GM19240 (cell line): ENCODE results near the gene TTC16.
"Not testable (repeated sequence)": the region's sequence is repeated elsewhere in the genome, so short reads cannot be mapped to it uniquely, and the experiment has no call there.

Experiments used
- DNase-seq: peaks from one replicate; pipeline ENCODE4 v3.0.0; 2011; ENCODE audit warnings: low spot score; ENCODE audit not compliant: insufficient read length

Gene TTC16

DNA sequence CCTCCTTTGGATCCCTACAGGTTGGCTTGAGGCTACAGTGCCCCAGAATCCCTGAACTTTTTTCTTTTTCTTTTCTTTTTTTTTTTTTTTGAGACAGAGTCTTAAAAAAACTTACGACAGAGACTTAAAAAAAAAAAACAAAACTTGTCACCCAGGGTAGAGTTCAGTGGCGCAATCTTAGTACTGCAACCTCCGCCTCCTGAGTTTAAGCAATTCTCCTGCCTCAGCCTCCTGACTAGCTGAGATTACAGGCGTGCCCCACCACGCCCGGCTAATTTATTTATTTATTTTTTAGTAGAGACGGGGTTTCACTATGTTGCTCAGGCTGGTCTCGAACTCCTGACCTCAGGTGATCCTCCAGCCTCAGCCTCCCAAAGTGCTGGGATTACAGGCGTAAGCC lies 65.0 kb downstream of the TTC16 start:
- not testable (repeated sequence) for DNase-seq
